Measurements from ENCODE around the gene ZNHIT3. TPM values are rescaled to one million over a fixed set of nuclear protein-coding genes. Genes with fewer than 3 reads are reported as not detected.

ZNHIT3 gene
- total RNA-seq, 1 experiment from 2014 or later, result 33.9 TPM

DNA sequence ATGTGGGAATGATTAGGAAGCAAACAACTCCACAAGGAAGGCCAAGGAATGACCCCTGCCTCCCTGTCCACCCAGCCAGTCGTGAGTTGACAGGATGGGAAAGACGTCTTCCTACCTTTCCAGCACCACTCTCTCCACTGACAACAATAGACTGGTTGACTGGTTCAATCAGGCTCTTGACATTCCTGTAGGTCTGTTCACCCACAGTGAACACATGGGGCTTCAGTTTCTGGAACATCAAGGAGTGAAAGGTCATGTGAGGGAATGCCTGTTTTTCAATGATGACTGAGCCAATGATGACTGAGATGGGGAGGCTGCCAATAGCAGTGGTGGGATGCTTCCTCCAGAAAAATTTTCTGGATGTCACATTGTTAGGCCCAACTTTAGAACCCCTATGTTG is 38.6 kb downstream of the ZNHIT3 start:
- ChIA-PET CTCF (interaction anchor here (0.8 kb wide), 1 partner anchor 9 kb away, joined by 6 read pairs; the partner anchor contains the start of genes MYO19 and PIGW), POLR2A (interaction anchor here (1.2 to 3.7 kb wide), 2 partner anchors 9 to 10 kb away, joined by 7 to 10 read pairs; partner anchors contain the start of genes MYO19 and PIGW)
- H3K36me3 Mint-ChIP-seq (ENCODE audit: insufficient read depth, unreplicated experiment), result peaks cover 63% of the 10 kb centered on the region
- TF ChIP-seq, protein P1, sequence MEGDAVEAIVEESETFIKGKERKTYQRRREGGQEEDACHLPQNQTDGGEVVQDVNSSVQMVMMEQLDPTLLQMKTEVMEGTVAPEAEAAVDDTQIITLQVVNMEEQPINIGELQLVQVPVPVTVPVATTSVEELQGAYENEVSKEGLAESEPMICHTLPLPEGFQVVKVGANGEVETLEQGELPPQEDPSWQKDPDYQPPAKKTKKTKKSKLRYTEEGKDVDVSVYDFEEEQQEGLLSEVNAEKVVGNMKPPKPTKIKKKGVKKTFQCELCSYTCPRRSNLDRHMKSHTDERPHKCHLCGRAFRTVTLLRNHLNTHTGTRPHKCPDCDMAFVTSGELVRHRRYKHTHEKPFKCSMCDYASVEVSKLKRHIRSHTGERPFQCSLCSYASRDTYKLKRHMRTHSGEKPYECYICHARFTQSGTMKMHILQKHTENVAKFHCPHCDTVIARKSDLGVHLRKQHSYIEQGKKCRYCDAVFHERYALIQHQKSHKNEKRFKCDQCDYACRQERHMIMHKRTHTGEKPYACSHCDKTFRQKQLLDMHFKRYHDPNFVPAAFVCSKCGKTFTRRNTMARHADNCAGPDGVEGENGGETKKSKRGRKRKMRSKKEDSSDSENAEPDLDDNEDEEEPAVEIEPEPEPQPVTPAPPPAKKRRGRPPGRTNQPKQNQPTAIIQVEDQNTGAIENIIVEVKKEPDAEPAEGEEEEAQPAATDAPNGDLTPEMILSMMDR (IDR thresholded peaks at IDR 0.05; ENCODE audit: unreplicated experiment), result no peak
- intact Hi-C loops (cut with micrococcal nuclease), result no loop called here
- no peaks in the 10 kb centered on the region for H3K9me3 Mint-ChIP-seq (ENCODE audit: unreplicated experiment)
- BruUV-seq (replicated peaks), result no TSS peak
- no peaks in the 10 kb centered on the region for H3K27me3 Mint-ChIP-seq (ENCODE audit: insufficient read depth, unreplicated experiment)
- no peak overlapping the region for H3K27ac Mint-ChIP-seq (ENCODE audit: low read depth, unreplicated experiment)
- no peak for DNase-seq (ENCODE audit: unreplicated experiment)
- H3K4me3 Mint-ChIP-seq (ENCODE audit: unreplicated experiment), result no peak overlapping the region
- H3K4me1 Mint-ChIP-seq (ENCODE audit: insufficient read depth, unreplicated experiment), result peaks cover 11% of the 10 kb centered on the region

DNA sequence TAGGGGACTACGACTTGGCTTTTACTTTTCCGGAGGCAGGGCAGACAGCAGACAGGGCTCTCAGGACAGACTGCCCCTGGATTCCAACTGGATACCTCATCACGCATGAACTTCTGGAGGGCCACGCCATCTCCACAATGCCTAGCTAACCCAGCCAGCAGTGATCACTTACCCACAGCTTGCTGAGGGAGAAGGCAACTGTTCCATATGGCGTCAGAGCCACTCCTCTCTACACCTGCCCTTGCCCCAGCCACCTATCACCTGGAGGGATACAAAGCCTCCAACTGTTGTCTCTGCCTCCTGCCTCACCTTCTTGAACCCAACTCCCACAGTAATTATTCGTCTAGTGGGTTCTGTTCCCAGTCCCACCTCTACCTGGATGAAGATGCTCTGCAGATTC is 39.4 kb downstream of the ZNHIT3 start:
- peaks cover 55% of the 10 kb centered on the region for H3K36me3 Mint-ChIP-seq (ENCODE audit: insufficient read depth, unreplicated experiment)
- H3K9me3 Mint-ChIP-seq (ENCODE audit: unreplicated experiment), result no peaks in the 10 kb centered on the region
- no peak overlapping the region for H3K4me3 Mint-ChIP-seq (ENCODE audit: unreplicated experiment)
- intact Hi-C loops (cut with micrococcal nuclease), result no loop called here
- H3K27me3 Mint-ChIP-seq (ENCODE audit: insufficient read depth, unreplicated experiment), result no peaks in the 10 kb centered on the region
- peaks cover 11% of the 10 kb centered on the region for H3K4me1 Mint-ChIP-seq (ENCODE audit: insufficient read depth, unreplicated experiment)
- peak overlapping the region; percentile 28 for H3K27ac Mint-ChIP-seq (ENCODE audit: low read depth, unreplicated experiment)
- BruUV-seq (replicated peaks), result no TSS peak
- TF ChIP-seq, protein P1 (IDR thresholded peaks at IDR 0.05; ENCODE audit: unreplicated experiment), result no peak
- ChIA-PET POLR2A (interaction anchor here (3.7 kb wide), 1 partner anchor 10 kb away, joined by 10 read pairs; the partner anchor contains the start of genes MYO19 and PIGW), CTCF (no interaction called here)
- no peak for DNase-seq (ENCODE audit: unreplicated experiment)

DNA sequence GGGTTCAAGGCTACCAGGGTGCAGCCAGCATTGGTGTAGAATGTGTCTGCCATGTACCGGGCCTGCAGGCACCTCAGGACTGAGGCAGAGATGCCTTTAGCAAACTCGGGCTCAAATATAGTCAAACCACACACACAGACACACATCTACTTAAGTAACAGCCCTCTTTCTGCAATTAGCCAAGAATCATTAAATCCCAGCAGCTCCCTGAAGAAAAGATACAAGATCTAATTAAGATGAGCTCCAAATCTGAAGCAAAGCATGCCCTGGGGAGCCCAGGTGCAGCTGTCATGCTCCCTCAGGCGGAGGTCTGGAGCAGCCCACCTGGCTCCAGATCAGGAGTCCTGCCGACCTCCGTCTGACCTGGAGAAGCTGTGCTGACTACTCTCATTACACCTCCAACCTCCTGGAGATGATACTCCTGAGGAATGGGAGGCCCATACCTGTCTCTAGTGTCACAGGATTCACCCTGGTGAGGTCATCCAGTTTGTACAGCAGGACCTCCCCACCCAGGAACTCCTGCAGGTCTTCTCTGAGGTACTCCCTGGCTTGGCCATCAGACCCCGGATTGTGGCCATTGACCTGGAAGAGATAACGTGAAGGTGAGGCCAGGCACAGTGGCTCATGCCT is 41.3 kb downstream of the ZNHIT3 start:
- no peaks in the 10 kb centered on the region for H3K27me3 Mint-ChIP-seq (ENCODE audit: insufficient read depth, unreplicated experiment)
- H3K4me1 Mint-ChIP-seq (ENCODE audit: insufficient read depth, unreplicated experiment), result peaks cover 11% of the 10 kb centered on the region
- intact Hi-C loops (cut with micrococcal nuclease), result no loop called here
- ChIA-PET POLR2A (interaction anchor here (0.5 to 1.0 kb wide), 2 partner anchors 18 to 311 kb away, joined by 3 to 4 read pairs; no protein-coding TSS in a partner anchor), CTCF (interaction anchor here (0.7 kb wide), 1 partner anchor 17 kb away, joined by 3 read pairs; no protein-coding TSS in a partner anchor)
- no peak overlapping the region for H3K27ac Mint-ChIP-seq (ENCODE audit: low read depth, unreplicated experiment)
- H3K9me3 Mint-ChIP-seq (ENCODE audit: unreplicated experiment), result no peaks in the 10 kb centered on the region
- no peak overlapping the region for H3K4me3 Mint-ChIP-seq (ENCODE audit: unreplicated experiment)
- no peak for DNase-seq (ENCODE audit: unreplicated experiment)
- peaks cover 51% of the 10 kb centered on the region for H3K36me3 Mint-ChIP-seq (ENCODE audit: insufficient read depth, unreplicated experiment)
- no TSS peak for BruUV-seq (replicated peaks)
- TF ChIP-seq, protein P1 (IDR thresholded peaks at IDR 0.05; ENCODE audit: unreplicated experiment), result no peak

DNA sequence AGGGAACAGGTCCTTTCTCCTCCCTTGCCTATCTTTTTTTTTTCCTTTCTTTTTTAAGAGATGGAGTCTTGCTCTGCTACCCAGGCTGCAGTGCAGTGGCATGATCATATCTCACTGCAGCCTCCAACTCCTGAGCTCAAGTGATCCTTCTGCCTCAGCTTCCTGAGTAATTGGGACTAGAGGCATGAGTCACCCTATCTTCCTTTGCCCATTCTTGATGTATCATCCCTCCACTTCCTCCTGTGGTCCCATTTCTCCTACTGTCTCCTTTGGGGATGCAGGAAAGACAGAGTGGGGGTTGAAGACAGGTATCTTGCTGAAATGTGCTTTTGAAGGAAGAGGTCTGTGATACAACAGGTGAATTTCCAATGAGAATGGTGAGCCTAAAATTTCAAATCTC is 42.6 kb downstream of the ZNHIT3 start:
- peaks cover 54% of the 10 kb centered on the region for H3K36me3 Mint-ChIP-seq (ENCODE audit: insufficient read depth, unreplicated experiment)
- ChIA-PET CTCF (interaction anchor here (1.3 kb wide), 1 partner anchor 9 kb away, joined by 3 read pairs; no protein-coding TSS in a partner anchor), POLR2A (interaction anchor here (1.4 kb wide), 1 partner anchor 17 kb away, joined by 4 read pairs; no protein-coding TSS in a partner anchor)
- intact Hi-C loops (cut with micrococcal nuclease), result no loop called here
- no TSS peak for BruUV-seq (replicated peaks)
- no peak overlapping the region for H3K27ac Mint-ChIP-seq (ENCODE audit: low read depth, unreplicated experiment)
- no peaks in the 10 kb centered on the region for H3K27me3 Mint-ChIP-seq (ENCODE audit: insufficient read depth, unreplicated experiment)
- DNase-seq (ENCODE audit: unreplicated experiment), result peak; percentile 47
- H3K4me3 Mint-ChIP-seq (ENCODE audit: unreplicated experiment), result no peak overlapping the region
- no peaks in the 10 kb centered on the region for H3K9me3 Mint-ChIP-seq (ENCODE audit: unreplicated experiment)
- TF ChIP-seq, protein P1 (IDR thresholded peaks at IDR 0.05; ENCODE audit: unreplicated experiment), result no peak
- H3K4me1 Mint-ChIP-seq (ENCODE audit: insufficient read depth, unreplicated experiment), result peaks cover 19% of the 10 kb centered on the region
